Astrocyte (in vitro differentiated cells and primary cell): ENCODE results near the gene QRFP.

Experiments used
- EZH2 ChIP-seq: IDR thresholded peaks from 2 replicates; pipeline ENCODE4 v1.6.1; 2012; ENCODE audit warnings: mild to moderate bottlenecking, low read length, inconsistent platforms; ENCODE audit not compliant: insufficient read depth
- TF ChIP-seq, protein P1 (sequence below): IDR thresholded peaks from 2 replicates; pipeline ENCODE4 v1.5.1; 2011; ENCODE audit warnings: low read depth, mild to moderate bottlenecking, inconsistent platforms, low read length, moderate library complexity; ENCODE audit not compliant: insufficient read depth

DNA sequence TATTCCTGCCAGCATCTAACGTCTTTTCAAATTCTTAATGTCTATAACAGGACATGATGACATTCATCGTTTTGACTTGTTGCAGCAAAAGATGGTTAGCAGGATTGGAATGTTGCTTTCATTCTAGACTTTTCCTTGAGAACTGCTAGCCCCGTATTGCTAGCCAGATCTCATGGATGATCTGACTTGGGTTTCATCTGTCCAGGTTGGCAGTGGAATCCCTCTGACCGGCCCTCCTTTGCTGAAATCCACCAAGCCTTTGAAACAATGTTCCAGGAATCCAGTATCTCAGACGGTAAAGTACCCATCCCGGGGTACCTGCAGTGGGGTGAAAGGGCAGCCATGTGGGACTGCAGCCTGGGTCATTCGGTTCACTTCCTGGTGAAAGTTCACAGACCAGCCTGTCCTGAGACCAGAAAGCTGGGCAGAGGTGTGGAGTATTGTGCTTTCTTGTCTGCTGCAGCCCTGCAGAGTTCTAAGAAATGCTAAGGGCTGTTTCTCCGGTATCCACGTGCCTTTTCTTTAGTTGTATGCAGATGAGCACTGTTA is 16.7 kb downstream of the QRFP start:
- TF ChIP-seq, protein P1, sequence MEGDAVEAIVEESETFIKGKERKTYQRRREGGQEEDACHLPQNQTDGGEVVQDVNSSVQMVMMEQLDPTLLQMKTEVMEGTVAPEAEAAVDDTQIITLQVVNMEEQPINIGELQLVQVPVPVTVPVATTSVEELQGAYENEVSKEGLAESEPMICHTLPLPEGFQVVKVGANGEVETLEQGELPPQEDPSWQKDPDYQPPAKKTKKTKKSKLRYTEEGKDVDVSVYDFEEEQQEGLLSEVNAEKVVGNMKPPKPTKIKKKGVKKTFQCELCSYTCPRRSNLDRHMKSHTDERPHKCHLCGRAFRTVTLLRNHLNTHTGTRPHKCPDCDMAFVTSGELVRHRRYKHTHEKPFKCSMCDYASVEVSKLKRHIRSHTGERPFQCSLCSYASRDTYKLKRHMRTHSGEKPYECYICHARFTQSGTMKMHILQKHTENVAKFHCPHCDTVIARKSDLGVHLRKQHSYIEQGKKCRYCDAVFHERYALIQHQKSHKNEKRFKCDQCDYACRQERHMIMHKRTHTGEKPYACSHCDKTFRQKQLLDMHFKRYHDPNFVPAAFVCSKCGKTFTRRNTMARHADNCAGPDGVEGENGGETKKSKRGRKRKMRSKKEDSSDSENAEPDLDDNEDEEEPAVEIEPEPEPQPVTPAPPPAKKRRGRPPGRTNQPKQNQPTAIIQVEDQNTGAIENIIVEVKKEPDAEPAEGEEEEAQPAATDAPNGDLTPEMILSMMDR: no peak
- TF ChIP-seq EZH2: no peak
